KMS-11 (cell line): ENCODE measurements around the gene CEP104.
A peak's percentile ranks its signal among the peaks of the same experiment; 100 is the strongest.

Source experiments
- H2AFZ ChIP-seq: fragments of 200-600 bp; sonication (generic); 2 replicates; pipeline ENCODE4 v1.6.1; 2016; ENCODE audit warnings: antibody characterized with exemption, mixed run types, low read depth
- H3K27ac ChIP-seq: fragments of 200-600 bp; sonication (generic); 2 replicates; pipeline ENCODE4 v1.6.1; 2016; ENCODE audit warnings: mild to moderate bottlenecking, mixed run types
- H3K27me3 ChIP-seq: fragments of 200-600 bp; sonication (generic); 2 replicates; pipeline ENCODE4 v1.6.1; 2017; ENCODE audit warnings: mild to moderate bottlenecking, low read depth, mixed run types, moderate library complexity; ENCODE audit not compliant: insufficient read depth
- H3K36me3 ChIP-seq: fragments of 200-600 bp; sonication (generic); 2 replicates; pipeline ENCODE4 v1.6.1; 2017; ENCODE audit warnings: mild to moderate bottlenecking, mixed run types; ENCODE audit not compliant: insufficient read depth
- H3K4me1 ChIP-seq: fragments of 200-600 bp; sonication (generic); 2 replicates; pipeline ENCODE4 v1.6.1; 2016; ENCODE audit warnings: mild to moderate bottlenecking, low read depth, mixed run types; ENCODE audit not compliant: poor library complexity, severe bottlenecking
- H3K4me2 ChIP-seq: fragments of 200-600 bp; sonication (generic); 2 replicates; pipeline ENCODE4 v1.7.0; 2016; ENCODE audit warnings: mild to moderate bottlenecking, mixed run types
- H3K4me3 ChIP-seq: fragments of 200-600 bp; sonication (generic); IDR thresholded peaks from 2 replicates; pipeline ENCODE4 v1.6.1; 2017; ENCODE audit warnings: low read depth, low read length, mixed read lengths; ENCODE audit not compliant: insufficient read depth
- H3K79me2 ChIP-seq: fragments of 200-600 bp; sonication (generic); 2 replicates; pipeline ENCODE4 v1.6.1; 2016; ENCODE audit warnings: low read depth, mixed run types; ENCODE audit not compliant: insufficient read depth
- H3K9ac ChIP-seq: fragments of 200-600 bp; sonication (generic); 2 replicates; pipeline ENCODE4 v1.6.1; 2016; ENCODE audit warnings: mild to moderate bottlenecking, mixed run types
- H4K20me1 ChIP-seq: fragments of 200-600 bp; sonication (generic); 2 replicates; pipeline ENCODE4 v1.6.1; 2016; ENCODE audit warnings: mild to moderate bottlenecking, mixed run types; ENCODE audit not compliant: insufficient read depth
- CTCF ChIP-seq: fragments of 200-600 bp; sonication (generic); conservative IDR thresholded peaks from 2 replicates; pipeline ENCODE4 v1.6.1; 2017; ENCODE audit warnings: low read depth, mild to moderate bottlenecking, antibody characterized with exemption, low read length, moderate library complexity, mixed read lengths

CEP104 gene

GRCh38 chr1:3856923-3857790 lies at the start of gene CEP104, which contains the start of gene DFFB:
Gene CEP104, minus strand, starts transcription at chr1:3857211. Its CDS starts 4,804 bp downstream, at chr1:3852407.
Gene DFFB, plus strand, starts transcription at chr1:3857476. Its CDS starts 128 bp downstream, at chr1:3857604.
- Histone ChIP-seq H3K4me2 (peak within 1 kb of the TSS; percentile 92), H3K36me3 (no peaks in the 10 kb centered on the region), H3K27me3 (no peaks in the 10 kb centered on the region), H4K20me1 (peaks cover 5% of the 10 kb centered on the region; the same call in 1 of the 2 replicates), H3K27ac (peak within 1 kb of the TSS; percentile 28), H2AFZ (peak within 1 kb of the TSS; percentile 94), H3K4me1 (peaks cover 15% of the 10 kb centered on the region), H3K79me2 (peaks cover 31% of the 10 kb centered on the region), H3K4me3 (peak within 1 kb of the TSS; percentile 52), H3K9ac (peak within 1 kb of the TSS; percentile 54)
- TF ChIP-seq CTCF = peak; percentile 26; the same call in 1 of the 2 replicates

GRCh38 chr1:3906672-3907020 lies 49.6 kb upstream of the CEP104 start:
- no peak overlapping the region for H3K9ac ChIP-seq
- H3K4me2 ChIP-seq = no peak overlapping the region
- no peak for TF ChIP-seq CTCF
- H3K79me2 ChIP-seq = no peaks in the 10 kb centered on the region
- H3K4me1 ChIP-seq = no peaks in the 10 kb centered on the region
- peaks cover 2% of the 10 kb centered on the region; the same call in 1 of the 2 replicates for H3K27me3 ChIP-seq
- H3K27ac ChIP-seq = no peak overlapping the region
- no peaks in the 10 kb centered on the region for H3K36me3 ChIP-seq
- no peaks in the 10 kb centered on the region for H4K20me1 ChIP-seq
- no peak overlapping the region for H2AFZ ChIP-seq
- no peak overlapping the region for H3K4me3 ChIP-seq

- no peak for TF ChIP-seq CTCF
- H3K36me3 ChIP-seq = no peaks in the 10 kb centered on the region
- H3K4me3 ChIP-seq = no peak overlapping the region
- no peaks in the 10 kb centered on the region for H4K20me1 ChIP-seq
- peaks cover 2% of the 10 kb centered on the region; the same call in 1 of the 2 replicates for H3K27me3 ChIP-seq
- peaks cover 3% of the 10 kb centered on the region for H3K4me1 ChIP-seq
- no peak overlapping the region for H3K9ac ChIP-seq
- H3K4me2 ChIP-seq = no peak overlapping the region
- no peak overlapping the region for H2AFZ ChIP-seq
- H3K27ac ChIP-seq = no peak overlapping the region
- H3K79me2 ChIP-seq = no peaks in the 10 kb centered on the region
Observed at GRCh38 chr1:3905953-3906671, 49.1 kb upstream of the CEP104 start.

GRCh38 chr1:3905266-3905952 lies 48.4 kb upstream of the CEP104 start:
- H3K4me2 ChIP-seq = no peak overlapping the region
- no peak for TF ChIP-seq CTCF
- peaks cover 3% of the 10 kb centered on the region for H3K4me1 ChIP-seq
- no peak overlapping the region for H3K27ac ChIP-seq
- H3K4me3 ChIP-seq = no peak overlapping the region
- no peak overlapping the region for H2AFZ ChIP-seq
- H4K20me1 ChIP-seq = no peaks in the 10 kb centered on the region
- H3K9ac ChIP-seq = no peak overlapping the region
- H3K27me3 ChIP-seq = peaks cover 2% of the 10 kb centered on the region; the same call in 1 of the 2 replicates
- no peaks in the 10 kb centered on the region for H3K36me3 ChIP-seq
- H3K79me2 ChIP-seq = no peaks in the 10 kb centered on the region
